A549 (cell line): Measurements from ENCODE around the gene MAJIN. TPM values are rescaled to one million over a fixed set of nuclear protein-coding genes. Genes with fewer than 3 reads are reported as not detected.

Experiments used
- ATAC-seq, 2 experiments: fragments of 200-7000 bp in 1 of 2; fragments of >200 bp in 1 of 2; cut with Nextera tagmentation in 1 of 2; cut with Tn5 transposase in 1 of 2; 3 replicates each; pipeline versions ENCODE4 v1.8.0 to v1.9.1; 2018 to 2020; ENCODE audit warnings: mild to moderate bottlenecking in 1 of 2, moderate library complexity in 1 of 2
- CTCF ChIA-PET: fragments of 300-600 bp; sonication (Branson Sonifier 250); formaldehyde crosslinking; extraction: SDS; loops from one replicate; lab custom pipeline; 2021; ENCODE audit warnings: antibody characterized with exemption, inconsistent platforms; lab: Yijun Ruan, JAX
- POLR2A ChIA-PET: fragments of 350-600 bp; formaldehyde crosslinking; extraction: SDS; loops from one replicate; lab custom pipeline; 2021; ENCODE audit warnings: antibody characterized with exemption, inconsistent platforms; lab: Yijun Ruan, JAX
- DNase-seq, 2 experiments: peaks; one replicate each; pipeline versions ENCODE4 v3.0.0 to v3.0.0-alpha.2; 2011 to 2016; ENCODE audit warnings: low read depth in 1 of 2, low spot score in 1 of 2
- FAIRE-seq: peaks from 2 replicates; lab custom pipeline; 2011; peaks lifted over from hg19 to GRCh38; lab: Jason Lieb, UNC
- H3K27ac ChIP-seq, 2 experiments: fragments of >200 bp; sonication (Bioruptor Twin); formaldehyde crosslinking; 3 replicates each; pipeline ENCODE4 v1.5.1; 2016 to 2017
- H3K4me1 ChIP-seq: fragments of >200 bp; sonication (Bioruptor Twin); formaldehyde crosslinking; 3 replicates; pipeline ENCODE4 v1.6.1; 2016
- H3K4me2 ChIP-seq: fragments of >200 bp; sonication (Bioruptor Twin); formaldehyde crosslinking; 3 replicates; pipeline ENCODE4 v1.6.1; 2016
- H3K4me3 ChIP-seq: fragments of >200 bp; sonication (Bioruptor Twin); formaldehyde crosslinking; 3 replicates; pipeline ENCODE4 v1.5.1; 2016
- H3K9me3 ChIP-seq: fragments of >200 bp; sonication (Bioruptor Twin); formaldehyde crosslinking; 3 replicates; pipeline ENCODE4 v1.6.1; 2016
- BHLHE40 ChIP-seq: IDR thresholded peaks from 2 replicates; pipeline ENCODE4 v1.6.1; 2012; ENCODE audit warnings: low read depth, low read length, inconsistent platforms
- CBX2 ChIP-seq: fragments of 200-600 bp; sonication (generic); IDR thresholded peaks from 2 replicates; pipeline ENCODE4 v1.6.1; 2016; ENCODE audit warnings: low read depth, mild to moderate bottlenecking, borderline replicate concordance
- EP300 ChIP-seq, 2 experiments: fragments of >200 bp; sonication (Bioruptor Twin); formaldehyde crosslinking; IDR thresholded peaks; 2 replicates in 1 of 2; 3 replicates in 1 of 2; pipeline ENCODE4 v1.6.1; 2016 to 2017
- FOSL2 ChIP-seq, 2 experiments: fragments of 450-650 bp in 1 of 2; fragments of >200 bp in 1 of 2; sonication (Bioruptor Twin) in 1 of 2; formaldehyde crosslinking; IDR thresholded peaks; 2 replicates each; pipeline versions ENCODE4 v1.5.0 to v1.6.1; 2016 to 2020; ENCODE audit warnings: mild to moderate bottlenecking in 1 of 2, moderate library complexity in 1 of 2
- HDAC2 ChIP-seq: fragments of 200-600 bp; sonication (generic); IDR thresholded peaks from 2 replicates; pipeline ENCODE4 v1.6.1; 2016
- HOXA7 ChIP-seq: fragments of 250-450 bp; sonication (Bioruptor Pico); IDR thresholded peaks from 2 replicates; pipeline ENCODE4 v1.5.0; 2020; ENCODE audit warnings: mild to moderate bottlenecking, moderate library complexity
- KDM5A ChIP-seq: fragments of 200-600 bp; sonication (generic); IDR thresholded peaks from 2 replicates; pipeline ENCODE4 v1.6.1; 2016; ENCODE audit warnings: antibody characterized with exemption, mild to moderate bottlenecking
- MYC ChIP-seq: IDR thresholded peaks from 2 replicates; pipeline ENCODE4 v1.6.1; 2012; ENCODE audit warnings: mild to moderate bottlenecking, inconsistent platforms, low read length, improper control_type of control experiment, borderline replicate concordance
- NPAS2 ChIP-seq: fragments of 250-450 bp; sonication (Bioruptor Pico); IDR thresholded peaks from 2 replicates; pipeline ENCODE4 v1.8.0; 2022; ENCODE audit warnings: mild to moderate bottlenecking, moderate library complexity, borderline replicate concordance
- NR3C1 ChIP-seq: fragments of >200 bp; sonication (Bioruptor Twin); formaldehyde crosslinking; IDR thresholded peaks from 3 replicates; pipeline ENCODE4 v1.6.1; 2017
- POLR2AphosphoS2 ChIP-seq: conservative IDR thresholded peaks from 2 replicates; pipeline ENCODE4 v1.6.1; 2012; ENCODE audit warnings: low read length, improper control_type of control experiment, inconsistent platforms
- ZNF302 ChIP-seq: fragments of 250-450 bp; sonication (Bioruptor Pico); IDR thresholded peaks from 2 replicates; pipeline ENCODE4 v1.9.0; 2021; ENCODE audit warnings: inconsistent platforms, mild to moderate bottlenecking, moderate library complexity
- WGBS: methylation state at CpG from one replicate; pipeline ENCODE4 v1.1.6; 2017; ENCODE audit errors: missing lambda C conversion rate; 5-methylcytosine and 5-hydroxymethylcytosine counted together
- polyA plus RNA-seq, 4 experiments: library from polyadenylated mRNA; depleted of rRNA in 3 of 4; stranded (reverse); fragments of >200 nt; fragmentation: RNase III in 1 of 4; extraction: RNeasy Plus Mini Kit Qiagen cat#74134 plus additional on column Dnase treatment in 1 of 4; gene quantifications; 2 replicates in 3 of 4; 3 replicates in 1 of 4; pipeline ENCODE4 v1.2.3, GENCODE V29; 2011 to 2017
- TF ChIP-seq, protein P1 (sequence below): fragments of 450-650 bp; IDR thresholded peaks from 2 replicates; pipeline ENCODE4 v1.6.1; 2014; ENCODE audit warnings: antibody characterized with exemption
- TF ChIP-seq, protein P2 (sequence below): IDR thresholded peaks from 2 replicates; pipeline ENCODE4 v1.6.1; 2012
- TF ChIP-seq, protein P3 (sequence below): IDR thresholded peaks from 2 replicates; pipeline ENCODE4 v1.6.1; 2012
- TF ChIP-seq, protein P4 (sequence below): fragments of 200-600 bp; sonication (generic); IDR thresholded peaks from 2 replicates; pipeline ENCODE4 v1.6.1; 2016; ENCODE audit warnings: antibody characterized with exemption, mild to moderate bottlenecking, moderate library complexity
- TF ChIP-seq, protein P5 (sequence below): IDR thresholded peaks from 2 replicates; pipeline ENCODE4 v1.6.1; 2012; ENCODE audit warnings: low read depth, borderline replicate concordance
- TF ChIP-seq, protein P6 (sequence below): fragments of >200 bp; sonication (Bioruptor Twin); formaldehyde crosslinking; IDR thresholded peaks from 2 replicates; pipeline ENCODE4 v1.6.1; 2016
- TF ChIP-seq, protein P7 (sequence below): fragments of 250-450 bp; sonication (Bioruptor Pico); IDR thresholded peaks from 2 replicates; pipeline ENCODE4 v1.5.0; 2021; ENCODE audit warnings: mild to moderate bottlenecking, moderate library complexity, borderline replicate concordance

The MAJIN gene
- polyA plus RNA-seq, 2 of the 4 experiments (the other 2 are of a cell fraction): 0.12 TPM; not detected in 1

DNA sequence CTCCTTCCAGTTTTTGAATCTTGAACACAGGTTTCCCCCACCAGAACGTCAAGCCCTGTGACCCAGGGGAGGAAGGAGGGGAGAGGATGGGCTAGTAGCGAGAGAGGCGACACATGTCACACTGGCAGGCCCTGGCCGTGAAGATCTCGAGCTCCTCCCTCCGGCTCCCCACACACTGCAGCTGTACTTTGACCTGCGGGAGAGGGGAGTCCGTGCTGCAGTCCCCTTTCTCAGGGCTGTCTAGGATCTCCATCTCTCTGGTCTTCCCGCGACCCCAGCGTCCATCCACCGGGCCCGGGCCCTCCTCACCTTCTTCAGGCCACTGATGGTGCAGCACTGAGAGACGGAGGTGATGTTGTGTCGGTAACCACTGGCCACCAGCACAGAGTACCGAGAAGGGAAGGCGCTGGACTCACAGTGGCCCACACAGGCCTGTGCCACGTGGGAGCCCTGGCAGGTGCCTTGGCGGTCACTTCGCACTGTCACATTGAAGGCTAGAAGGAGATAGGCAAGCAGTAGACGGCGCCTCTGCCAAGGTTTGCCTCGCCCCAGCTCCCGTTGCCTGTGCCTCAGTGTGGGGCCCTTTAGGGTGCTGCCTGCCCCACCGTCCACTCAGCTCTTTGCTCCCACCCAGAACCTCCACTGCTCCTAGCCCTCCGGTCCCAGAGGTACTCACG lies 37.1 kb downstream of the MAJIN start:
- WGBS: 85% methylated on average over 21 of the region's 27 CpGs
- ChIA-PET CTCF (interaction anchor here (0.9 to 3.2 kb wide), 9 partner anchors 9 to 86 kb away, joined by 3 to 11 read pairs (median 3); partner anchors contain the start of genes ARL2 and BATF2), POLR2A (interaction anchor here (0.8 to 1.0 kb wide), 2 partner anchors 8 to 11 kb away, joined by 3 read pairs; partner anchors contain the start of gene PPP2R5B)
- H3K27ac ChIP-seq: no peak overlapping the region
- no peaks in the 10 kb centered on the region for H3K4me1 ChIP-seq
- no peak overlapping the region for H3K4me3 ChIP-seq
- TF ChIP-seq, protein P1, sequence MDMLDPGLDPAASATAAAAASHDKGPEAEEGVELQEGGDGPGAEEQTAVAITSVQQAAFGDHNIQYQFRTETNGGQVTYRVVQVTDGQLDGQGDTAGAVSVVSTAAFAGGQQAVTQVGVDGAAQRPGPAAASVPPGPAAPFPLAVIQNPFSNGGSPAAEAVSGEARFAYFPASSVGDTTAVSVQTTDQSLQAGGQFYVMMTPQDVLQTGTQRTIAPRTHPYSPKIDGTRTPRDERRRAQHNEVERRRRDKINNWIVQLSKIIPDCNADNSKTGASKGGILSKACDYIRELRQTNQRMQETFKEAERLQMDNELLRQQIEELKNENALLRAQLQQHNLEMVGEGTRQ: no peak
- TF ChIP-seq, protein P2, sequence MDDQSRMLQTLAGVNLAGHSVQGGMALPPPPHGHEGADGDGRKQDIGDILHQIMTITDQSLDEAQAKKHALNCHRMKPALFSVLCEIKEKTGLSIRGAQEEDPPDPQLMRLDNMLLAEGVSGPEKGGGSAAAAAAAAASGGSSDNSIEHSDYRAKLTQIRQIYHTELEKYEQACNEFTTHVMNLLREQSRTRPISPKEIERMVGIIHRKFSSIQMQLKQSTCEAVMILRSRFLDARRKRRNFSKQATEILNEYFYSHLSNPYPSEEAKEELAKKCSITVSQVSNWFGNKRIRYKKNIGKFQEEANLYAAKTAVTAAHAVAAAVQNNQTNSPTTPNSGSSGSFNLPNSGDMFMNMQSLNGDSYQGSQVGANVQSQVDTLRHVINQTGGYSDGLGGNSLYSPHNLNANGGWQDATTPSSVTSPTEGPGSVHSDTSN: no peak
- TF ChIP-seq HOXA7: no peak
- TF ChIP-seq, protein P3, sequence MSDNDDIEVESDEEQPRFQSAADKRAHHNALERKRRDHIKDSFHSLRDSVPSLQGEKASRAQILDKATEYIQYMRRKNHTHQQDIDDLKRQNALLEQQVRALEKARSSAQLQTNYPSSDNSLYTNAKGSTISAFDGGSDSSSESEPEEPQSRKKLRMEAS: no peak
- no peak for TF ChIP-seq FOSL2 (IDR thresholded peaks at IDR 0.05)
- TF ChIP-seq FOSL2 (CRISPR knock-in tag; IDR thresholded peaks at IDR 0.05): no peak
- TF ChIP-seq POLR2AphosphoS2: no peak
- FAIRE-seq (no peak), ATAC-seq (no peak), DNase-seq (no peak)
- H3K9me3 ChIP-seq: no peaks in the 10 kb centered on the region
- no peak overlapping the region for H3K4me2 ChIP-seq

DNA sequence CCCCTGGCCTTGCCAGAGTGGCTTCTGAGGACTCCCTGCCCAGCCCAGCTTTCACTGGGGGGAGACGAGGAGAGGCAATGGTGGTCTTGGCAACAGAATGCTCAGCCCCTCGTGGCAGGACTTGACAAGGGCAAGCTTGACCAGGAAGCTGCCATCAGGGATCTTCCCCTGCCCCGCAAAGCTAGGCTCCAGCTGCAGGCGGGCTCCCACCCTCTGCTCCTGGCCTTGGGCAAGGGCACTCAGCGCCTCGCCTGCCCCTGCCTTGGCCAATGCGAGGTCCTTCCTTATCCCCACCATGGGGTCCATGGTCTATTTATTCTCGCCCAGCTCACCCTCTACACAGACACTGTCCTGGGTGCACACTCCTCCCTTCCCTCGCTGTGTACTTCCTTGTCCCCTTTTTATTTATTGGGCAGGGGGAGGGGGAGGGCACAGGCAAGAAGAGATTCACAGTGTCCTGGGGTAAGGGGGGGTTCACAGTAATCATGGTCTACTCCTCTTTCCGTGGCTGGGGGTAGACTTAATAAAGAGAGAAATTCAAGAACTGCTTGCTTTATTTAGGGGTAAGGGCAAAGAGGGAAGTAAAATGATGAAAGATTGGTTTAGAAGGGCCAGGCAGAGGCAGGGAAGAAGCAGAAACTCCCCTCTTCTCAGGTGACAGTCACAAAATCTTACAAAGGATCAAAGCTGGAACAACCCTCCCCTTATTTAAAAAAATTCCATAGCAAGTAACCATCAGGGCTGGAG lies 37.8 kb downstream of the MAJIN start:
- H3K4me3 ChIP-seq: no peak overlapping the region
- ATAC-seq: no peak
- H3K4me1 ChIP-seq: no peaks in the 10 kb centered on the region
- H3K4me2 ChIP-seq: no peak overlapping the region
- CTCF ChIA-PET: interaction anchor here (0.6 to 2.3 kb wide), 12 partner anchors 8 to 85 kb away, joined by 3 to 10 read pairs (median 3); partner anchors contain the start of genes ARL2 and BATF2
- DNase-seq: no peak
- H3K9me3 ChIP-seq: no peaks in the 10 kb centered on the region
- TF ChIP-seq HOXA7 (no peak), KDM5A (no peak), CBX2 (no peak), ZNF302 (CRISPR knock-in tag) (no peak), MYC (no peak), HDAC2 (no peak), EP300 (IDR thresholded peaks at IDR 0.05) (no peak), NPAS2 (no peak), NR3C1 (no peak), BHLHE40 (no peak)
- TF ChIP-seq, protein P4, sequence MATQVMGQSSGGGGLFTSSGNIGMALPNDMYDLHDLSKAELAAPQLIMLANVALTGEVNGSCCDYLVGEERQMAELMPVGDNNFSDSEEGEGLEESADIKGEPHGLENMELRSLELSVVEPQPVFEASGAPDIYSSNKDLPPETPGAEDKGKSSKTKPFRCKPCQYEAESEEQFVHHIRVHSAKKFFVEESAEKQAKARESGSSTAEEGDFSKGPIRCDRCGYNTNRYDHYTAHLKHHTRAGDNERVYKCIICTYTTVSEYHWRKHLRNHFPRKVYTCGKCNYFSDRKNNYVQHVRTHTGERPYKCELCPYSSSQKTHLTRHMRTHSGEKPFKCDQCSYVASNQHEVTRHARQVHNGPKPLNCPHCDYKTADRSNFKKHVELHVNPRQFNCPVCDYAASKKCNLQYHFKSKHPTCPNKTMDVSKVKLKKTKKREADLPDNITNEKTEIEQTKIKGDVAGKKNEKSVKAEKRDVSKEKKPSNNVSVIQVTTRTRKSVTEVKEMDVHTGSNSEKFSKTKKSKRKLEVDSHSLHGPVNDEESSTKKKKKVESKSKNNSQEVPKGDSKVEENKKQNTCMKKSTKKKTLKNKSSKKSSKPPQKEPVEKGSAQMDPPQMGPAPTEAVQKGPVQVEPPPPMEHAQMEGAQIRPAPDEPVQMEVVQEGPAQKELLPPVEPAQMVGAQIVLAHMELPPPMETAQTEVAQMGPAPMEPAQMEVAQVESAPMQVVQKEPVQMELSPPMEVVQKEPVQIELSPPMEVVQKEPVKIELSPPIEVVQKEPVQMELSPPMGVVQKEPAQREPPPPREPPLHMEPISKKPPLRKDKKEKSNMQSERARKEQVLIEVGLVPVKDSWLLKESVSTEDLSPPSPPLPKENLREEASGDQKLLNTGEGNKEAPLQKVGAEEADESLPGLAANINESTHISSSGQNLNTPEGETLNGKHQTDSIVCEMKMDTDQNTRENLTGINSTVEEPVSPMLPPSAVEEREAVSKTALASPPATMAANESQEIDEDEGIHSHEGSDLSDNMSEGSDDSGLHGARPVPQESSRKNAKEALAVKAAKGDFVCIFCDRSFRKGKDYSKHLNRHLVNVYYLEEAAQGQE: no peak
- TF ChIP-seq, protein P5, sequence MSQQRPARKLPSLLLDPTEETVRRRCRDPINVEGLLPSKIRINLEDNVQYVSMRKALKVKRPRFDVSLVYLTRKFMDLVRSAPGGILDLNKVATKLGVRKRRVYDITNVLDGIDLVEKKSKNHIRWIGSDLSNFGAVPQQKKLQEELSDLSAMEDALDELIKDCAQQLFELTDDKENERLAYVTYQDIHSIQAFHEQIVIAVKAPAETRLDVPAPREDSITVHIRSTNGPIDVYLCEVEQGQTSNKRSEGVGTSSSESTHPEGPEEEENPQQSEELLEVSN: no peak
- TF ChIP-seq, protein P2: no peak
- TF ChIP-seq, protein P6, sequence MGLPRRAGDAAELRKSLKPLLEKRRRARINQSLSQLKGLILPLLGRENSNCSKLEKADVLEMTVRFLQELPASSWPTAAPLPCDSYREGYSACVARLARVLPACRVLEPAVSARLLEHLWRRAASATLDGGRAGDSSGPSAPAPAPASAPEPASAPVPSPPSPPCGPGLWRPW: no peak
- TF ChIP-seq, protein P7, sequence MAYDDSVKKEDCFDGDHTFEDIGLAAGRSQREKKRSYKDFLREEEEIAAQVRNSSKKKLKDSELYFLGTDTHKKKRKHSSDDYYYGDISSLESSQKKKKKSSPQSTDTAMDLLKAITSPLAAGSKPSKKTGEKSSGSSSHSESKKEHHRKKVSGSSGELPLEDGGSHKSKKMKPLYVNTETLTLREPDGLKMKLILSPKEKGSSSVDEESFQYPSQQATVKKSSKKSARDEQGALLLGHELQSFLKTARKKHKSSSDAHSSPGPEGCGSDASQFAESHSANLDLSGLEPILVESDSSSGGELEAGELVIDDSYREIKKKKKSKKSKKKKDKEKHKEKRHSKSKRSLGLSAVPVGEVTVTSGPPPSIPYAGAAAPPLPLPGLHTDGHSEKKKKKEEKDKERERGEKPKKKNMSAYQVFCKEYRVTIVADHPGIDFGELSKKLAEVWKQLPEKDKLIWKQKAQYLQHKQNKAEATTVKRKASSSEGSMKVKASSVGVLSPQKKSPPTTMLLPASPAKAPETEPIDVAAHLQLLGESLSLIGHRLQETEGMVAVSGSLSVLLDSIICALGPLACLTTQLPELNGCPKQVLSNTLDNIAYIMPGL: no peak
- TF ChIP-seq, all 56 proteins: peak for 0
- POLR2A ChIA-PET: interaction anchor here (0.6 to 1.0 kb wide), 3 partner anchors 9 to 22 kb away, joined by 3 to 5 read pairs (median 3); partner anchors contain the start of gene PPP2R5B
- 83% methylated on average over 10 of the region's 10 CpGs for WGBS
- H3K27ac ChIP-seq: no peak overlapping the region
- FAIRE-seq: no peak
